AG04449 (cell line): ENCODE measurements around the gene CPZ.

Experiments
- CTCF ChIA-PET: fragments of 350-600 bp; formaldehyde crosslinking; extraction: SDS; loops from one replicate; lab custom pipeline; 2021; ENCODE audit warnings: antibody characterized with exemption; lab: Yijun Ruan, JAX
- POLR2A ChIA-PET: fragments of 400-600, 350-600 bp; formaldehyde crosslinking; extraction: SDS; loops from one replicate; lab custom pipeline; 2020; ENCODE audit warnings: antibody characterized with exemption, inconsistent platforms; lab: Yijun Ruan, JAX
- DNase-seq: peaks from one replicate; pipeline ENCODE4 v3.0.0-alpha.2; 2010; ENCODE audit warnings: low read depth, low spot score
- H3K4me3 ChIP-seq: 2 replicates; pipeline ENCODE4 v1.5.1; 2011; ENCODE audit warnings: low read depth, mild to moderate bottlenecking, control low read depth, low read length
- CTCF ChIP-seq: IDR thresholded peaks from one replicate; pipeline ENCODE4 v1.5.1; 2011; ENCODE audit warnings: mild to moderate bottlenecking, moderate library complexity, low read length, control low read depth, inconsistent platforms; ENCODE audit not compliant: insufficient read depth; ENCODE audit errors: missing control alignments

CPZ gene

GRCh38 chr4:8549352-8549931 lies 43.1 kb upstream of the CPZ start:
- POLR2A ChIA-PET = no interaction called here
- H3K4me3 ChIP-seq = no peak overlapping the region
- no peak for DNase-seq
- TF ChIP-seq CTCF = no peak
- CTCF ChIA-PET = interaction anchor here (3.4 kb wide), 1 partner anchor 80 kb away, joined by 20 read pairs; no protein-coding TSS in a partner anchor

GRCh38 chr4:8550691-8551090 lies 41.9 kb upstream of the CPZ start:
- CTCF ChIA-PET = no interaction called here
- no peak for DNase-seq
- TF ChIP-seq CTCF = no peak
- POLR2A ChIA-PET = no interaction called here
- H3K4me3 ChIP-seq = no peak overlapping the region

GRCh38 chr4:8552024-8552423 lies 40.5 kb upstream of the CPZ start:
- no peak for TF ChIP-seq CTCF
- no peak for DNase-seq
- ChIA-PET CTCF (interaction anchor here (1.3 kb wide), 1 partner anchor 84 kb away, joined by 3 read pairs; no protein-coding TSS in a partner anchor), POLR2A (no interaction called here)
- H3K4me3 ChIP-seq = no peak overlapping the region

- H3K4me3 ChIP-seq = no peak overlapping the region
- ChIA-PET CTCF (no interaction called here), POLR2A (no interaction called here)
- DNase-seq = no peak
- TF ChIP-seq CTCF = no peak
Observed at GRCh38 chr4:8552581-8553205, 39.9 kb upstream of the CPZ start.

- POLR2A ChIA-PET = interaction anchor here (0.7 kb wide), 1 partner anchor 13 kb away, joined by 5 read pairs; no protein-coding TSS in a partner anchor
Observed at GRCh38 chr4:8553216-8553615, 39.3 kb upstream of the CPZ start.

More at GRCh38 chr4:8553216-8553615, 39.3 kb upstream of the CPZ start:
- no peak for TF ChIP-seq CTCF
- H3K4me3 ChIP-seq = no peak overlapping the region
- CTCF ChIA-PET = no interaction called here
- DNase-seq = no peak
